CD4-positive, CD25-positive, alpha-beta regulatory T cell (primary cell): Measurements from ENCODE around the gene SMC3. TPM values are rescaled to one million over a fixed set of nuclear protein-coding genes. Genes with fewer than 3 reads are reported as not detected.
"Not testable (repeated sequence)": the region's sequence is repeated elsewhere in the genome, so short reads cannot be mapped to it uniquely, and the experiment has no call there.

Experiments used
- ATAC-seq, 2 donors: fragments of 150-1000 bp; cut with Tn5 transposase; one replicate each; pipeline ENCODE4 v1.10.0; 2021; ENCODE audit warnings: low read depth in 2 of 2, moderate number of reproducible peaks in 2 of 2, moderate library complexity in 1 of 2
- DNase-seq, 3 donors: peaks; one replicate each; pipeline versions ENCODE4 v3.0.0 to v3.0.0-alpha.2; 2012 to 2022; ENCODE audit warnings: mixed read lengths in 1 of 3
- H3K27ac ChIP-seq: one replicate; pipeline ENCODE4 v1.7.0; 2013; ENCODE audit warnings: mild to moderate bottlenecking, low read length; ENCODE audit not compliant: insufficient read depth, poor library complexity, severe bottlenecking
- H3K27me3 ChIP-seq: one replicate; pipeline ENCODE4 v1.7.0; 2013; ENCODE audit warnings: low read length; ENCODE audit not compliant: control insufficient read depth, insufficient read depth
- H3K36me3 ChIP-seq: one replicate; pipeline ENCODE4 v1.7.0; 2013; ENCODE audit warnings: mild to moderate bottlenecking, low read length, moderate library complexity; ENCODE audit not compliant: control insufficient read depth, insufficient read depth
- H3K4me1 ChIP-seq: 2 replicates; pipeline ENCODE4 v1.7.0; 2013; ENCODE audit warnings: mild to moderate bottlenecking, low read length; ENCODE audit not compliant: insufficient read depth, control insufficient read depth, poor library complexity, severe bottlenecking
- H3K4me3 ChIP-seq: one replicate; pipeline ENCODE4 v1.7.0; 2013; ENCODE audit warnings: low read depth, mild to moderate bottlenecking, low read length, moderate library complexity
- H3K9me3 ChIP-seq, 2 experiments: 1 replicate in 1 of 2; 2 replicates in 1 of 2; pipeline ENCODE4 v1.7.0; 2013; ENCODE audit warnings: low read length in 2 of 2, mild to moderate bottlenecking in 1 of 2, moderate library complexity in 1 of 2; ENCODE audit not compliant: control insufficient read depth in 2 of 2
- H3K27ac Mint-ChIP-seq, 3 donors: one replicate each; pipeline ENCODE4 v1.8.0; 2020 to 2022; ENCODE audit warnings: mild to moderate bottlenecking in 3 of 3, mixed read lengths in 3 of 3, moderate library complexity in 2 of 3
- H3K27me3 Mint-ChIP-seq: one replicate; pipeline ENCODE4 v1.8.0; 2022; ENCODE audit warnings: mild to moderate bottlenecking, mixed read lengths
- H3K36me3 Mint-ChIP-seq: one replicate; pipeline ENCODE4 v1.8.0; 2020; ENCODE audit warnings: mixed read lengths
- H3K4me1 Mint-ChIP-seq, 4 donors: one replicate each; pipeline ENCODE4 v1.8.0; 2020 to 2022; ENCODE audit warnings: mixed read lengths in 4 of 4, mild to moderate bottlenecking in 1 of 4
- H3K4me3 Mint-ChIP-seq, 4 donors: one replicate each; pipeline ENCODE4 v1.8.0; 2020 to 2022; ENCODE audit warnings: mild to moderate bottlenecking in 4 of 4, mixed read lengths in 4 of 4, moderate library complexity in 3 of 4
- H3K9me3 Mint-ChIP-seq, 7 donors: one replicate each; pipeline ENCODE4 v1.8.0; 2020 to 2022; ENCODE audit warnings: mixed read lengths in 7 of 7, mild to moderate bottlenecking in 3 of 7, moderate library complexity in 2 of 7
- polyA plus RNA-seq, 4 donors: library from polyadenylated mRNA; unstranded; fragments of 300-500 nt; fragmentation: Illumina TruSeq; gene quantifications; one replicate each; pipeline ENCODE4 v1.2.3, GENCODE V29; 2021
- total RNA-seq: library from RNA; stranded (reverse); gene quantifications from one replicate; pipeline ENCODE4 v1.2.3, GENCODE V29; 2022

Gene SMC3
- total and polyA plus RNA-seq, 5 donors from 2014 or later: 47.7 to 68.9 (median 65.6) TPM

- peaks cover 0 to 5% (median 2%) of the 10 kb centered on the region in 7 donors for H3K9me3 Mint-ChIP-seq
- no peak for ATAC-seq
Observed at GRCh38 chr10:110619514-110620397, 52.3 kb downstream of the SMC3 start.

GRCh38 chr10:110620398-110620719 lies 52.9 kb downstream of the SMC3 start:
- Mint-ChIP-seq H3K9me3 (peaks cover 0 to 5% (median 2%) of the 10 kb centered on the region in 7 donors), H3K4me3 (no peak overlapping the region), H3K36me3 (no peaks in the 10 kb centered on the region), H3K27me3 (peaks cover 16% of the 10 kb centered on the region), H3K27ac (no peak overlapping the region), H3K4me1 (peaks cover 0 to 19% (median 0%) of the 10 kb centered on the region in 4 donors)
- Histone ChIP-seq H3K9me3 (no peaks in the 10 kb centered on the region), H3K4me1 (no peaks in the 10 kb centered on the region), H3K36me3 (no peaks in the 10 kb centered on the region), H3K27me3 (peaks cover 10% of the 10 kb centered on the region), H3K4me3 (no peak overlapping the region), H3K27ac (no peak overlapping the region)
- DNase-seq: no peak
- ATAC-seq: no peak

More at GRCh38 chr10:110619514-110620397, 52.3 kb downstream of the SMC3 start:
- no peak overlapping the region for H3K4me3 ChIP-seq
- H3K9me3 ChIP-seq: no peaks in the 10 kb centered on the region
- no peaks in the 10 kb centered on the region for H3K36me3 Mint-ChIP-seq
- H3K27ac ChIP-seq: no peak overlapping the region
- no peak overlapping the region for H3K4me3 Mint-ChIP-seq
- H3K4me1 ChIP-seq: no peaks in the 10 kb centered on the region
- no peaks in the 10 kb centered on the region for H3K36me3 ChIP-seq
- no peak overlapping the region for H3K27ac Mint-ChIP-seq
- H3K27me3 ChIP-seq: peaks cover 10% of the 10 kb centered on the region
- peaks cover 0 to 19% (median 1%) of the 10 kb centered on the region in 4 donors for H3K4me1 Mint-ChIP-seq
- H3K27me3 Mint-ChIP-seq: peaks cover 15% of the 10 kb centered on the region
- DNase-seq: no peak

- H3K36me3 ChIP-seq, H3K9me3 Mint-ChIP-seq, H3K4me3 Mint-ChIP-seq, H3K4me1 ChIP-seq, ATAC-seq, DNase-seq, H3K9me3 ChIP-seq, H3K27ac ChIP-seq, H3K36me3 Mint-ChIP-seq, H3K4me3 ChIP-seq, H3K4me1 Mint-ChIP-seq, H3K27ac Mint-ChIP-seq: not testable (repeated sequence)
- H3K27me3 Mint-ChIP-seq: peaks cover 33% of the 10 kb centered on the region
- peaks cover 10% of the 10 kb centered on the region for H3K27me3 ChIP-seq
Observed at GRCh38 chr10:110623316-110623715, 55.8 kb downstream of the SMC3 start.

- Histone ChIP-seq H3K27ac (no peak overlapping the region), H3K36me3 (no peaks in the 10 kb centered on the region), H3K4me1 (no peaks in the 10 kb centered on the region), H3K27me3 (peaks cover 16% of the 10 kb centered on the region), H3K9me3 (peaks cover 0 to 6% of the 10 kb centered on the region in 2 experiments), H3K4me3 (no peak overlapping the region)
- no peak for ATAC-seq
- Mint-ChIP-seq H3K9me3 (peaks cover 0 to 9% (median 3%) of the 10 kb centered on the region in 7 donors), H3K27ac (no peak overlapping the region), H3K27me3 (peaks cover 37% of the 10 kb centered on the region), H3K36me3 (no peaks in the 10 kb centered on the region), H3K4me3 (no peak overlapping the region), H3K4me1 (no peaks in the 10 kb centered on the region)
- DNase-seq: no peak
Observed at GRCh38 chr10:110625356-110625894, 57.9 kb downstream of the SMC3 start.

- Mint-ChIP-seq H3K9me3 (peaks cover 0 to 9% (median 3%) of the 10 kb centered on the region in 7 donors), H3K27me3 (peaks cover 38% of the 10 kb centered on the region), H3K36me3 (no peaks in the 10 kb centered on the region), H3K27ac (no peak overlapping the region), H3K4me1 (no peaks in the 10 kb centered on the region), H3K4me3 (no peak overlapping the region)
- Histone ChIP-seq H3K27ac (no peak overlapping the region), H3K27me3 (peaks cover 15% of the 10 kb centered on the region), H3K4me3 (no peak overlapping the region), H3K4me1 (no peaks in the 10 kb centered on the region), H3K9me3 (peaks cover 0 to 6% of the 10 kb centered on the region in 2 experiments), H3K36me3 (no peaks in the 10 kb centered on the region)
- DNase-seq (no peak), ATAC-seq (no peak)
Observed at GRCh38 chr10:110625951-110626855, 58.7 kb downstream of the SMC3 start.

- no peaks in the 10 kb centered on the region for H3K4me1 ChIP-seq
- H3K27me3 Mint-ChIP-seq: peaks cover 31% of the 10 kb centered on the region
- H3K4me1 Mint-ChIP-seq: no peaks in the 10 kb centered on the region
- no peak overlapping the region for H3K4me3 ChIP-seq
- peaks cover 0 to 9% (median 3%) of the 10 kb centered on the region in 7 donors for H3K9me3 Mint-ChIP-seq
- H3K4me3 Mint-ChIP-seq: no peak overlapping the region
- peaks cover 0 to 6% of the 10 kb centered on the region in 2 experiments for H3K9me3 ChIP-seq
- no peak overlapping the region for H3K27ac ChIP-seq
- no peaks in the 10 kb centered on the region for H3K36me3 ChIP-seq
- no peak overlapping the region for H3K27ac Mint-ChIP-seq
- DNase-seq (no peak), ATAC-seq (no peak)
- H3K27me3 ChIP-seq: peaks cover 14% of the 10 kb centered on the region
- H3K36me3 Mint-ChIP-seq: no peaks in the 10 kb centered on the region
Observed at GRCh38 chr10:110628161-110628560, 60.7 kb downstream of the SMC3 start.

GRCh38 chr10:110629680-110630191 lies 62.2 kb downstream of the SMC3 start:
- H3K4me3 Mint-ChIP-seq: no peak overlapping the region
- no peaks in the 10 kb centered on the region for H3K4me1 Mint-ChIP-seq
- DNase-seq (no peak), ATAC-seq (no peak)
- no peak overlapping the region for H3K27ac Mint-ChIP-seq
- peaks cover 23% of the 10 kb centered on the region for H3K27me3 Mint-ChIP-seq
- no peak overlapping the region for H3K4me3 ChIP-seq
- H3K4me1 ChIP-seq: no peaks in the 10 kb centered on the region
- H3K27ac ChIP-seq: no peak overlapping the region
- no peaks in the 10 kb centered on the region for H3K36me3 ChIP-seq
- H3K9me3 Mint-ChIP-seq: peaks cover 0 to 6% (median 0%) of the 10 kb centered on the region in 7 donors
- peaks cover 0 to 6% of the 10 kb centered on the region in 2 experiments for H3K9me3 ChIP-seq
- H3K27me3 ChIP-seq: peaks cover 9% of the 10 kb centered on the region
- no peaks in the 10 kb centered on the region for H3K36me3 Mint-ChIP-seq
